Activated CD8-positive, alpha-beta memory T cell treated with anti-CD3 and anti-CD28 coated beads, Interleukin-2, amount 10 ng/mL, durations not matched to agents 7 days and 5 days (primary cell): Measurements from ENCODE around the gene VWC2. TPM values are rescaled to one million over a fixed set of nuclear protein-coding genes. Genes with fewer than 3 reads are reported as not detected.

ENCODE experiments used
- ATAC-seq: fragments of 150-1000 bp; cut with Tn5 transposase; one replicate; pipeline ENCODE4 v1.10.0; 2021; ENCODE audit warnings: moderate library complexity
- CTCF ChIA-PET: fragments of 350-600 bp; sonication (Branson Sonifier 250); formaldehyde crosslinking; loops from one replicate; lab custom pipeline; 2021; ENCODE audit warnings: antibody characterized with exemption; lab: Charles Lee
- DNase-seq: peaks from one replicate; pipeline ENCODE4 v3.0.0-alpha.2; 2020
- H3K27ac Mint-ChIP-seq: one replicate; pipeline ENCODE4 v1.8.0; 2021; ENCODE audit warnings: mild to moderate bottlenecking, mixed read lengths
- H3K27me3 Mint-ChIP-seq: one replicate; pipeline ENCODE4 v1.8.0; 2021; ENCODE audit warnings: mixed read lengths
- H3K36me3 Mint-ChIP-seq: one replicate; pipeline ENCODE4 v1.8.0; 2021; ENCODE audit warnings: mild to moderate bottlenecking, mixed read lengths
- H3K4me1 Mint-ChIP-seq: one replicate; pipeline ENCODE4 v1.8.0; 2021; ENCODE audit warnings: mixed read lengths
- H3K4me3 Mint-ChIP-seq: one replicate; pipeline ENCODE4 v1.8.0; 2021; ENCODE audit warnings: mild to moderate bottlenecking, moderate library complexity, mixed read lengths
- H3K9me3 Mint-ChIP-seq: one replicate; pipeline ENCODE4 v1.8.0; 2022; ENCODE audit warnings: low read depth, mixed read lengths
- total RNA-seq, 2 experiments: library from RNA; stranded (reverse); gene quantifications; one replicate each; pipeline ENCODE4 v1.2.3, GENCODE V29; 2021

Gene VWC2
- total RNA-seq, 2 experiments from 2014 or later = not detected

GRCh38 chr7:49797987-49798660 lies 24.7 kb downstream of the VWC2 start:
- ATAC-seq = no peak
- H3K4me1 Mint-ChIP-seq = no peaks in the 10 kb centered on the region
- no peaks in the 10 kb centered on the region for H3K36me3 Mint-ChIP-seq
- H3K27ac Mint-ChIP-seq = no peak overlapping the region
- no peak for DNase-seq
- no peaks in the 10 kb centered on the region for H3K27me3 Mint-ChIP-seq
- CTCF ChIA-PET = no interaction called here
- no peaks in the 10 kb centered on the region for H3K9me3 Mint-ChIP-seq
- no peak overlapping the region for H3K4me3 Mint-ChIP-seq

- Mint-ChIP-seq H3K4me1 (no peaks in the 10 kb centered on the region), H3K36me3 (no peaks in the 10 kb centered on the region), H3K9me3 (no peaks in the 10 kb centered on the region), H3K4me3 (no peak overlapping the region), H3K27me3 (no peaks in the 10 kb centered on the region), H3K27ac (no peak overlapping the region)
- CTCF ChIA-PET = no interaction called here
- DNase-seq (no peak), ATAC-seq (no peak)
Observed at GRCh38 chr7:49800031-49800430, 26.6 kb downstream of the VWC2 start.

- Mint-ChIP-seq H3K4me3 (no peak overlapping the region), H3K27me3 (no peaks in the 10 kb centered on the region), H3K9me3 (no peaks in the 10 kb centered on the region), H3K27ac (no peak overlapping the region), H3K36me3 (no peaks in the 10 kb centered on the region), H3K4me1 (no peaks in the 10 kb centered on the region)
- CTCF ChIA-PET = no interaction called here
- DNase-seq (no peak), ATAC-seq (no peak)
Observed at GRCh38 chr7:49802600-49802999, 29.2 kb downstream of the VWC2 start.

- CTCF ChIA-PET = no interaction called here
- H3K27ac Mint-ChIP-seq = no peak overlapping the region
- no peak overlapping the region for H3K4me3 Mint-ChIP-seq
- DNase-seq = no peak
- H3K27me3 Mint-ChIP-seq = no peaks in the 10 kb centered on the region
- no peaks in the 10 kb centered on the region for H3K4me1 Mint-ChIP-seq
- no peak for ATAC-seq
- H3K9me3 Mint-ChIP-seq = no peaks in the 10 kb centered on the region
- no peaks in the 10 kb centered on the region for H3K36me3 Mint-ChIP-seq
Observed at GRCh38 chr7:49803812-49804211, 30.4 kb downstream of the VWC2 start.

- DNase-seq (no peak), ATAC-seq (no peak)
- CTCF ChIA-PET = no interaction called here
- Mint-ChIP-seq H3K27ac (no peak overlapping the region), H3K4me3 (no peak overlapping the region), H3K27me3 (no peaks in the 10 kb centered on the region), H3K4me1 (no peaks in the 10 kb centered on the region), H3K36me3 (no peaks in the 10 kb centered on the region), H3K9me3 (no peaks in the 10 kb centered on the region)
Observed at GRCh38 chr7:49805371-49806007, 32.1 kb downstream of the VWC2 start.

GRCh38 chr7:49812534-49812933 lies 39.1 kb downstream of the VWC2 start:
- no peaks in the 10 kb centered on the region for H3K9me3 Mint-ChIP-seq
- ATAC-seq = no peak
- no peak overlapping the region for H3K27ac Mint-ChIP-seq
- no peaks in the 10 kb centered on the region for H3K4me1 Mint-ChIP-seq
- CTCF ChIA-PET = no interaction called here
- H3K36me3 Mint-ChIP-seq = no peaks in the 10 kb centered on the region
- no peaks in the 10 kb centered on the region for H3K27me3 Mint-ChIP-seq
- H3K4me3 Mint-ChIP-seq = no peak overlapping the region
- DNase-seq = no peak

- no peaks in the 10 kb centered on the region for H3K27me3 Mint-ChIP-seq
Observed at GRCh38 chr7:49817279-49817678, 43.8 kb downstream of the VWC2 start.

GRCh38 chr7:49821181-49821580 lies 47.7 kb downstream of the VWC2 start:
- H3K4me3 Mint-ChIP-seq = no peak overlapping the region
- H3K9me3 Mint-ChIP-seq = no peaks in the 10 kb centered on the region
- no peak for ATAC-seq
- no peak overlapping the region for H3K27ac Mint-ChIP-seq
- no peaks in the 10 kb centered on the region for H3K27me3 Mint-ChIP-seq
- no peaks in the 10 kb centered on the region for H3K4me1 Mint-ChIP-seq
- no peaks in the 10 kb centered on the region for H3K36me3 Mint-ChIP-seq
- DNase-seq = no peak
- CTCF ChIA-PET = no interaction called here

More at GRCh38 chr7:49817279-49817678, 43.8 kb downstream of the VWC2 start:
- no peak for DNase-seq
- H3K36me3 Mint-ChIP-seq = no peaks in the 10 kb centered on the region
- H3K9me3 Mint-ChIP-seq = no peaks in the 10 kb centered on the region
- CTCF ChIA-PET = no interaction called here
- no peak for ATAC-seq
- no peak overlapping the region for H3K4me3 Mint-ChIP-seq
- no peak overlapping the region for H3K27ac Mint-ChIP-seq
- H3K4me1 Mint-ChIP-seq = no peaks in the 10 kb centered on the region

- H3K36me3 Mint-ChIP-seq = no peaks in the 10 kb centered on the region
- ATAC-seq = no peak
Observed at GRCh38 chr7:49822856-49823255, 49.4 kb downstream of the VWC2 start.

GRCh38 chr7:49823566-49823965 lies 50.1 kb downstream of the VWC2 start:
- H3K27ac Mint-ChIP-seq = no peak overlapping the region
- DNase-seq (no peak), ATAC-seq (no peak)
- H3K36me3 Mint-ChIP-seq = no peaks in the 10 kb centered on the region
- H3K9me3 Mint-ChIP-seq = no peaks in the 10 kb centered on the region
- H3K4me3 Mint-ChIP-seq = no peak overlapping the region
- CTCF ChIA-PET = no interaction called here
- H3K27me3 Mint-ChIP-seq = no peaks in the 10 kb centered on the region
- H3K4me1 Mint-ChIP-seq = no peaks in the 10 kb centered on the region

More at GRCh38 chr7:49822856-49823255, 49.4 kb downstream of the VWC2 start:
- no peaks in the 10 kb centered on the region for H3K4me1 Mint-ChIP-seq
- H3K27ac Mint-ChIP-seq = no peak overlapping the region
- DNase-seq = no peak
- no peaks in the 10 kb centered on the region for H3K9me3 Mint-ChIP-seq
- H3K4me3 Mint-ChIP-seq = no peak overlapping the region
- CTCF ChIA-PET = no interaction called here
- no peaks in the 10 kb centered on the region for H3K27me3 Mint-ChIP-seq

- Mint-ChIP-seq H3K4me1 (no peaks in the 10 kb centered on the region), H3K27ac (no peak overlapping the region), H3K36me3 (no peaks in the 10 kb centered on the region), H3K9me3 (no peaks in the 10 kb centered on the region), H3K4me3 (no peak overlapping the region), H3K27me3 (no peaks in the 10 kb centered on the region)
- no peak for DNase-seq
- CTCF ChIA-PET = no interaction called here
- no peak for ATAC-seq
Observed at GRCh38 chr7:49839863-49840645, 66.6 kb downstream of the VWC2 start.

GRCh38 chr7:49840751-49841405 lies 67.4 kb downstream of the VWC2 start:
- Mint-ChIP-seq H3K36me3 (no peaks in the 10 kb centered on the region), H3K4me1 (no peaks in the 10 kb centered on the region), H3K27me3 (no peaks in the 10 kb centered on the region), H3K9me3 (no peaks in the 10 kb centered on the region), H3K4me3 (no peak overlapping the region), H3K27ac (no peak overlapping the region)
- CTCF ChIA-PET = no interaction called here
- ATAC-seq = no peak
- DNase-seq = no peak

- Mint-ChIP-seq H3K36me3 (no peaks in the 10 kb centered on the region), H3K27ac (no peak overlapping the region), H3K4me3 (no peak overlapping the region), H3K4me1 (no peaks in the 10 kb centered on the region), H3K9me3 (no peaks in the 10 kb centered on the region), H3K27me3 (no peaks in the 10 kb centered on the region)
- CTCF ChIA-PET = no interaction called here
- no peak for DNase-seq
- no peak for ATAC-seq
Observed at GRCh38 chr7:49845626-49846025, 72.2 kb downstream of the VWC2 start.
